HCT116 (cell line): ENCODE measurements around the gene E2F6. TPM values are rescaled to one million over a fixed set of nuclear protein-coding genes. Genes with fewer than 3 reads are reported as not detected.

Experiments
- ATAC-seq: fragments of 200-7000 bp; cut with Tn5 transposase; 2 replicates; pipeline ENCODE4 v1.9.1; 2020; ENCODE audit warnings: mild to moderate bottlenecking, moderate library complexity
- Bru-seq: library from RNA; stranded (reverse); fragments of 400-500 nt; gene quantifications from one replicate; lab custom pipeline; 2021; lab: Mats Ljungman, UMichigan
- BruChase-seq, 2 experiments: library from RNA; stranded (reverse); fragments of 400-500 nt; gene quantifications; one replicate each; lab custom pipeline; 2021; lab: Mats Ljungman, UMichigan
- BruUV-seq: library from RNA; stranded (reverse); fragments of 400-500 nt; replicated peaks from 2 replicates; lab custom pipeline; 2021; lab: Mats Ljungman, UMichigan
- CTCF ChIA-PET: fragments of 300-600 bp; sonication (Branson Sonifier 250); formaldehyde crosslinking; loops from one replicate; lab custom pipeline; 2021; ENCODE audit warnings: antibody characterized with exemption; lab: Charles Lee
- POLR2A ChIA-PET: fragments of 300-600, 350-600 bp; sonication (Branson Sonifier 250); formaldehyde crosslinking; loops from one replicate; lab custom pipeline; 2021; ENCODE audit warnings: antibody characterized with exemption; lab: Charles Lee
- RAD21 ChIA-PET, 2 experiments: fragments of 300-600 bp; sonication (Branson Sonifier 250); formaldehyde crosslinking; loops; one replicate each; lab custom pipeline; 2023; ENCODE audit warnings: low total read pairs in 2 of 2; ENCODE audit not compliant: uncharacterized antibody in 2 of 2, unreplicated experiment in 2 of 2, low non-redundant PET in 1 of 2; lab: Charles Lee
- DNase-seq: peaks from one replicate; pipeline ENCODE4 v3.0.0-alpha.2; 2010; ENCODE audit warnings: low read depth, low spot score
- H2AFZ ChIP-seq: fragments of 200-600 bp; shearing (Covaris generic), sonication (generic); 2 replicates; pipeline ENCODE4 v1.6.1; 2017; ENCODE audit warnings: low read depth, mixed run types, mixed read lengths, antibody characterized with exemption, low read length; ENCODE audit not compliant: poor library complexity, severe bottlenecking
- H3K27ac ChIP-seq: 2 replicates; pipeline ENCODE4 v1.5.1; 2012; ENCODE audit warnings: low read depth, low read length
- H3K27me3 ChIP-seq: fragments of 200-600 bp; sonication (generic); 2 replicates; pipeline ENCODE4 v1.6.1; 2016; ENCODE audit warnings: mixed run types, low read length, mixed read lengths; ENCODE audit not compliant: insufficient read depth
- H3K36me3 ChIP-seq, 2 experiments: fragments of 200-500 bp in 1 of 2; fragments of 200-600 bp in 1 of 2; sonication (Bioruptor generic) in 1 of 2; sonication (generic) in 1 of 2; 2 replicates each; pipeline versions ENCODE4 v1.5.1 to v1.6.1; 2014 to 2016; ENCODE audit warnings: low read length in 2 of 2, inconsistent platforms in 1 of 2, mixed read lengths in 1 of 2, mixed run types in 1 of 2; ENCODE audit not compliant: insufficient read depth in 2 of 2, control insufficient read depth in 1 of 2
- H3K4me1 ChIP-seq, 2 experiments: fragments of 200-600 bp in 1 of 2; sonication (generic) in 1 of 2; 2 replicates each; pipeline versions ENCODE4 v1.5.1 to v1.6.1; 2012 to 2017; ENCODE audit warnings: low read length in 2 of 2, inconsistent platforms in 1 of 2, mild to moderate bottlenecking in 1 of 2, mixed read lengths in 1 of 2, mixed run types in 1 of 2, moderate library complexity in 1 of 2; ENCODE audit not compliant: insufficient read depth in 2 of 2, control insufficient read depth in 1 of 2
- H3K4me2 ChIP-seq: fragments of 200-600 bp; sonication (generic); 2 replicates; pipeline ENCODE4 v1.6.1; 2017; ENCODE audit warnings: mixed run types, low read length, mixed read lengths
- H3K4me3 ChIP-seq, 2 experiments: fragments of 200-600 bp in 1 of 2; sonication (generic) in 1 of 2; replicated peaks in 1 of 2; 2 replicates each; pipeline ENCODE4 v1.5.1; 2011 to 2016; ENCODE audit warnings: low read length in 2 of 2, control low read depth in 1 of 2, low read depth in 1 of 2, mild to moderate bottlenecking in 1 of 2, mixed read lengths in 1 of 2, mixed run types in 1 of 2
- H3K79me2 ChIP-seq: fragments of 200-600 bp; sonication (generic); 2 replicates; pipeline ENCODE4 v1.6.1; 2017; ENCODE audit warnings: mild to moderate bottlenecking, mixed run types, low read length, moderate library complexity, mixed read lengths; ENCODE audit not compliant: insufficient read depth
- H3K9ac ChIP-seq: fragments of 200-600 bp; sonication (generic); 2 replicates; pipeline ENCODE4 v1.6.1; 2016; ENCODE audit warnings: low read length, mixed read lengths
- H3K9me2 ChIP-seq: fragments of 200-600 bp; sonication (generic), shearing (Covaris generic); 2 replicates; pipeline ENCODE4 v1.6.1; 2017; ENCODE audit warnings: mixed run types, mild to moderate bottlenecking, moderate library complexity; ENCODE audit not compliant: insufficient read depth
- H3K9me3 ChIP-seq, 2 experiments: fragments of 200-500 bp in 1 of 2; fragments of 200-600 bp in 1 of 2; sonication (Bioruptor generic) in 1 of 2; sonication (generic) in 1 of 2; 2 replicates each; pipeline ENCODE4 v1.6.1; 2014 to 2017; ENCODE audit warnings: low read length in 2 of 2, mixed read lengths in 2 of 2, inconsistent platforms in 1 of 2, low read depth in 1 of 2, mild to moderate bottlenecking in 1 of 2, mixed run types in 1 of 2, moderate library complexity in 1 of 2; ENCODE audit not compliant: control insufficient read depth in 1 of 2, insufficient read depth in 1 of 2
- H4K20me1 ChIP-seq: fragments of 200-600 bp; sonication (generic), shearing (Covaris generic); 2 replicates; pipeline ENCODE4 v1.6.1; 2017; ENCODE audit warnings: mixed run types, mild to moderate bottlenecking, moderate library complexity; ENCODE audit not compliant: insufficient read depth
- CBX3 ChIP-seq: IDR thresholded peaks from 2 replicates; pipeline ENCODE4 v1.6.1; 2012; ENCODE audit warnings: low read depth
- CEBPB ChIP-seq: IDR thresholded peaks from 2 replicates; pipeline ENCODE4 v1.6.1; 2012; ENCODE audit warnings: low read depth
- EGR1 ChIP-seq: IDR thresholded peaks from 2 replicates; pipeline ENCODE4 v1.6.1; 2012; ENCODE audit warnings: low read depth
- ELF1 ChIP-seq: IDR thresholded peaks from 2 replicates; pipeline ENCODE4 v1.6.1; 2012; ENCODE audit warnings: low read depth, borderline replicate concordance
- EZH2phosphoT487 ChIP-seq: fragments of 200-600 bp; IDR thresholded peaks from 2 replicates; pipeline ENCODE4 v1.6.1; 2018; ENCODE audit warnings: antibody characterized with exemption, borderline replicate concordance
- FOSL1 ChIP-seq: IDR thresholded peaks from 2 replicates; pipeline ENCODE4 v1.6.1; 2012; ENCODE audit warnings: low read depth
- JUND ChIP-seq: IDR thresholded peaks from 2 replicates; pipeline ENCODE4 v1.6.1; 2012
- MAX ChIP-seq: IDR thresholded peaks from 2 replicates; pipeline ENCODE4 v1.6.1; 2012
- POLR2A ChIP-seq: IDR thresholded peaks from 2 replicates; pipeline ENCODE4 v1.7.0; 2011; ENCODE audit warnings: borderline replicate concordance; ENCODE audit not compliant: insufficient read depth, insufficient read length; ENCODE audit errors: extremely low read depth
- SIN3A ChIP-seq: IDR thresholded peaks from 2 replicates; pipeline ENCODE4 v1.6.1; 2012; ENCODE audit warnings: low read depth
- SP1 ChIP-seq: IDR thresholded peaks from 2 replicates; pipeline ENCODE4 v1.6.1; 2012; ENCODE audit warnings: low read depth
- SRF ChIP-seq: IDR thresholded peaks from 2 replicates; pipeline ENCODE4 v1.6.1; 2012; ENCODE audit warnings: low read depth
- YY1 ChIP-seq: IDR thresholded peaks from 2 replicates; pipeline ENCODE4 v1.6.1; 2011; ENCODE audit warnings: low read length, low read depth, moderate library complexity, mild to moderate bottlenecking; ENCODE audit not compliant: insufficient replicate concordance; ENCODE audit errors: extremely low read depth
- ZFX ChIP-seq: fragments of 450-650 bp; IDR thresholded peaks from 2 replicates; pipeline ENCODE4 v1.6.1; 2017
- ZNF274 ChIP-seq: fragments of 200-500 bp; sonication (Bioruptor generic); IDR thresholded peaks from 2 replicates; pipeline ENCODE4 v1.6.1; 2014; ENCODE audit warnings: mild to moderate bottlenecking, low read depth, low read length, inconsistent platforms
- intact Hi-C: fragments of 100-400 bp; cut with micrococcal nuclease; formaldehyde crosslinking; loops from 2 replicates; pipeline ENCODE4 v1.10.0; 2022
- long read RNA-seq: library from polyadenylated mRNA; unstranded; transcript quantifications from one replicate; pipeline ENCODE4 v2.0.0, GENCODE V29; 2021; ENCODE audit not compliant: unreplicated experiment
- polyA plus RNA-seq: library from polyadenylated mRNA; unstranded; fragments of >200 nt; gene quantifications from 2 replicates; pipeline ENCODE4 v1.2.1, GENCODE V29; 2012; ENCODE audit warnings: missing spikeins
- total RNA-seq: library from RNA; stranded (reverse); gene quantifications from one replicate; pipeline ENCODE4 v1.2.1, GENCODE V29; 2021; ENCODE audit not compliant: unreplicated experiment
- TF ChIP-seq, protein P1 (sequence below): IDR thresholded peaks from 2 replicates; pipeline ENCODE4 v1.6.1; 2012

E2F6 gene, protein sequence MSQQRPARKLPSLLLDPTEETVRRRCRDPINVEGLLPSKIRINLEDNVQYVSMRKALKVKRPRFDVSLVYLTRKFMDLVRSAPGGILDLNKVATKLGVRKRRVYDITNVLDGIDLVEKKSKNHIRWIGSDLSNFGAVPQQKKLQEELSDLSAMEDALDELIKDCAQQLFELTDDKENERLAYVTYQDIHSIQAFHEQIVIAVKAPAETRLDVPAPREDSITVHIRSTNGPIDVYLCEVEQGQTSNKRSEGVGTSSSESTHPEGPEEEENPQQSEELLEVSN
- total RNA-seq: 22.8 TPM
- 12.8 and 14.7 TPM in 2 replicates for polyA plus RNA-seq
- percentile 94 among the genes with signal in this experiment for Bru-seq, nascent RNA
- percentile 80 among the genes with signal in this experiment for BruChase-seq, experiment 1, labeled RNA remaining after a 6-hour chase
- BruChase-seq, experiment 2, labeled RNA remaining after a 2-hour chase: percentile 92 among the genes with signal in this experiment
- long read RNA-seq, transcript E2F6-212 (6 exons, 3,191 nt): minor isoform, 13 of 49 reads
- long read RNA-seq, transcript E2F6-202 (7 exons, 3,218 nt): major isoform, 16 of 49 reads
- long read RNA-seq, partial matches to known transcripts: 3 of 49 reads
- long read RNA-seq, other reads (novel, unspliced or antisense): 13 of 49 reads

DNA sequence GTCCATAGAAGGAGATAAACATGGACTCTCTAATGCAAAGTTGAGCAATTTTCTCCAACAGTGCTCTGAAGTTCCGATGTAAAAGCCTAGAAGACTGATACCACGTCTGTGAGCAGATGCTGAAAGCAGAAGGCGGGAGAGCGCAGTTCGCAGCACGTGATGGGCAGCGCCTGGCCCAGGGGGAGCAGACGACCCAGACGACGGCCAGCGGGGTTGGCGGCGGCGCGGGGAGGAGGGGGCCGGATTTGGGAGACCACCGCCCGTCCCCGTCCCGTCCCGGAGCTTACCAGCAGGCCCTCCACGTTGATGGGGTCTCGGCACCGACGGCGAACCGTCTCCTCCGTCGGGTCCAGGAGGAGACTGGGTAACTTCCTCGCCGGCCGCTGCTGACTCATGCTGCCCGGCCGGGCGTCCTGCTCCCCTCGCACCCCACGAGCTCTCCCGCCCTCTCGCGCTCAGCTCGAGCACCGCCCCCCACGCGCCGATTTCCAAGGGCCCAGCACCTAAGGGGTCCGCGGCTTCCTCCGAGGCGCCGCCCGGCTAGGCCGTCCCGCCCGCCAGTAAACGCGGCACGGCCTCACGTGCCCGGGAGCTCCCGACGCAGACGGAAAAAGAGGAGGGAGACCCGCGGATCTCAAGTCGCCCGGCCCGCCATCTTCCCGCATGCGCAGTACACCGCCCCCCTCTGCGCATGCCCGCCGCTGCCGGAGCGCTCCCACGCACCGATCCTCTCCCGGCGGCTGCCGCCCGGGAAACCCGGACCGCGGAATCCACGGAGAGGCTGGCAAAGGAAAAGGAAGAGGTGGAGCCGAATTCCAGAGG is at the start of gene E2F6:
E2F6 (minus strand) TSS at position 677 of the 822 bp plus-strand sequence; CDS start at position 395, 282 bp downstream.
- peaks cover 12 to 16% of the 10 kb centered on the region in 2 experiments; a peak in 3 of 4 replicates for H3K36me3 ChIP-seq

More for the DNA sequence above, at the start of gene E2F6:
- intact Hi-C loops: loop anchor here (5.0 kb wide), 1 partner anchor 333 kb away; a partner anchor contains a TSS
- no peak within 1 kb of the TSS for H2AFZ ChIP-seq
- ChIA-PET CTCF (interaction anchor here (1.3 to 1.9 kb wide), 3 partner anchors 12 to 333 kb away, joined by 4 to 8 read pairs (median 6); a partner anchor contains a TSS), RAD21 (interaction anchor here (1.0 to 1.3 kb wide), 2 partner anchors 116 to 119 kb away, joined by 3 to 4 read pairs; no protein-coding TSS in a partner anchor)
- ATAC-seq: peak; percentile 86
- H3K27ac ChIP-seq: peak within 1 kb of the TSS; percentile 79
- peak within 1 kb of the TSS; percentile 65 to 72 for H3K4me3 ChIP-seq
- BruUV-seq: no TSS peak
- TF ChIP-seq FOSL1 (peak; percentile 49), JUND (peak; percentile 98), SRF (no peak; the same call in 1 of the 2 replicates), MAX (peak; percentile 97), EZH2phosphoT487 (no peak), CBX3 (peak; percentile 86), YY1 (peak; percentile 93), ZNF274 (no peak), SIN3A (peak; percentile 81), POLR2A (no peak), CEBPB (no peak; the same call in 1 of the 2 replicates), ELF1 (no peak), ZFX (peak; percentile 68), EGR1 (peak; percentile 97), SP1 (peak; percentile 100)
- TF ChIP-seq, protein P1, sequence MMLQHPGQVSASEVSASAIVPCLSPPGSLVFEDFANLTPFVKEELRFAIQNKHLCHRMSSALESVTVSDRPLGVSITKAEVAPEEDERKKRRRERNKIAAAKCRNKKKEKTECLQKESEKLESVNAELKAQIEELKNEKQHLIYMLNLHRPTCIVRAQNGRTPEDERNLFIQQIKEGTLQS: no peak; the same call in 1 of the 2 replicates
- TF ChIP-seq, all 23 proteins: peak for 9
- POLR2A ChIA-PET: interaction anchor here (0.8 kb wide), 1 partner anchor 311 kb away, joined by 7 read pairs; no protein-coding TSS in a partner anchor
- peak within 1 kb of the TSS; percentile 78 for H3K4me2 ChIP-seq
- peaks cover 0 to 20% of the 10 kb centered on the region in 2 experiments; a peak in 3 of 4 replicates for H3K4me1 ChIP-seq
- H4K20me1 ChIP-seq: peaks cover 7% of the 10 kb centered on the region; the same call in 1 of the 2 replicates
- H3K79me2 ChIP-seq: peaks cover 51% of the 10 kb centered on the region
- DNase-seq: peak; percentile 88
- no peaks in the 10 kb centered on the region for H3K27me3 ChIP-seq
- H3K9me3 ChIP-seq: no peaks in the 10 kb centered on the region
- peak within 1 kb of the TSS; percentile 69 for H3K9ac ChIP-seq
- H3K9me2 ChIP-seq: no peaks in the 10 kb centered on the region; the same call in 1 of the 2 replicates
